NCI-H2196 treated with DMSO at 0.1 percent for 48 hours (cell line): ENCODE measurements around the gene NECTIN3.

ENCODE experiments used
- DNase-seq: peaks from one replicate; lab custom pipeline; 2025; ENCODE audit not compliant: unreplicated experiment; lab: John Stamatoyannopoulos, UW

The NECTIN3 gene

DNA sequence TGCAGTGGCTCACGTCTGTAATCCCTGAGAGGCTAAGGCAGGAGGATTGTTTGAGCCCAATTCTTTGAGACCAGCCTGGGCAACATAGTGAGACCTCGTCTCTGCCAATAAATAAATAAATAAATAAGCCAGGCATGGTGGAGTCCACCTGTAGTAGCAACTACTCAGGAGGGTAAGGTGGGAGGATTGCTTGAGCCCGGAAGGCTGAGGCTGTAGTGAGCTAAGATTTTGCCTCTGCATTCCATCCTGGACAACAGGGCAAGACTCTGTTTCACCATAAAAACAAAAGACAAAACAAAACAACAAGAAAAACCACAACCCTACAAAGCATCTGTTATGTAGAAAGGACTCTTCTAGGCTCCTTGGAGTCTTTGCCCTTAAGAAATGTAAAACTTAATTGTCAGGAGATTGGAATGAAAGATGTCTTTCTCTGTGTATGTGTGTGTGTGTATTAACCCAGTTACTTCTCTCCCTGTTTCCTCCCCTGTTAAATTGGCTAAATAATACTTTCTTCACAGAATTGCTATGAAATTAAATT, 9.5 kb downstream of the NECTIN3 start:
- DNase-seq = no peak

DNA sequence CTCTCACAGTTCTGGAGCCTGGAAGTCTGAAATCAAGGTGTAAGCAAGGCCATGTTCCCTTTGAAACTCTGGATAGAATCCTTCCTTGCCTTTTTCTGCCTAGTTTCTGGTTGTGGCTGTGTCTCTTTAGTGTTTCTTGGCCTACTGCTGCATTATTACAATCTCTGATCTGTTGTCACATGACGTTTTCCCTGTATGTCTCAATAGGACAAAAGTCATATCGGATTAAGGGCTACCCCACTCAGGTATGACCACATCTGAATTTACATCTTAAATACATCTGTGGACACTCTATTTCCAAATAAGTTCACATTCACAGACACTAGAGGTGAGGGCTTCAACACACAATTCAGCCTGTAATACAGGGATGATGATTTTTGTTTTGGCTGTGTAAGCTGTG, 13.3 kb downstream of the NECTIN3 start:
- DNase-seq = no peak

DNA sequence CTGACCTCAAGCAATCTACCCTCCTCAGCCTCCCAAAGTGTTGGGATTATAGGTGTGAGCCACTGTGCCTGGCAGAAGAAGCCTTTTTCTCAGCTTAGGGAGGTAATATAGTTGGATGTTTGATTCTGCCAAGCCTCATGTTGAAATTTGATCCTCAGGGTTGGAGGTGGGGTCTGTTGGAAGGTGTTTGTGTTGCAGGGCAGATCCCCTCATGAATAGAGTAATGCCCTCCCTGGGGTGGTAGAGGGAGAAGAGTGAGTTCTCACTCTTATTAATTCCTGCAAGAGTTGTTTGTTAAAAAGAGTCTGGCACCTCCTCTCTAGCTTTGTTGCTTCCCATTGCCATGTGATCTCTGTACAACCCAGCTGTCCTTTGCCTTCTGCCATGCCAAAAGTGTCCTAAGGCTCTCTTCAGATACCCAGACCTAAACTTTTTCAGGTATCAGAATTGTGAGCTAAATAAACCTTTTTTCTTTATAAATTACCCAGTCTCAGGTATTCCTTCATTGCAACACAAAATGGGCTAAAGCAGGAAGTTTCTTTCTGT, 16.4 kb downstream of the NECTIN3 start:
- DNase-seq = no peak

DNA sequence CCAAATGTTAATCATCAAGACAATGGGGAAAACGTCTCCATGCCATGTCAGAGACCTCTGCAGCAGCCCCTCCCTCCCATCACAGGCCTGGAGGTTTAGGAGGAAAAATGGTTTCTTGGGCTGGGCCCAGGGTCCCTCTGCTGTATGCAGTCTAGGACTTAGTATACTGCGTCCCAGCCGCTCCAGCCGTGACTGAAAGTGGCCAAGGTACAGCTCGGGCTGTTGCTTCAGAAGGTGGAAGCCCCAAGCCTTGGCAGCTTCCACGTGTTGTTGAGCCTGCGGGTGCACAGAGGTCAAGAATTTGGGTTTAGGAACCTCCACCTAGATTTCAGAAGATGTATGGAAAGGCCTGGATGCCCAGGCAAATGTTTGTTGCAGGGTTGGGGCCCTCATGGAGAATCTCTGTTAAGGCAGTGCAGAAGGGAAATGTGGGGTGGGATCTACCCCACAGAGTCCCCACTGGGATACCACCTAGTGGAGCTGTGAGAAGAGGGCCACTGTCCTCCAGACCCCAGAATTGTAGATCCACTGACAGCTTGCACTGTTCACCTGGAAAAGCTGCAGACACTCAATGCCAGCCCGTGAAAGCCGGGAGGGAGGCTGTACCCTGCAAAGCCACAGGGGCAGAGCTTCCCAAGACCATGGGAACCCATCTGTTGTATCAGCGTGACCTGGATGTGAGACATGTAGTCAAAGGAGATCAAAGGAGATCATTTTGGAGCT, 25.0 kb downstream of the NECTIN3 start:
- no peak for DNase-seq

GRCh38 chr3:111103807-111104206, 32.2 kb downstream of the NECTIN3 start:
- DNase-seq = no peak

DNA sequence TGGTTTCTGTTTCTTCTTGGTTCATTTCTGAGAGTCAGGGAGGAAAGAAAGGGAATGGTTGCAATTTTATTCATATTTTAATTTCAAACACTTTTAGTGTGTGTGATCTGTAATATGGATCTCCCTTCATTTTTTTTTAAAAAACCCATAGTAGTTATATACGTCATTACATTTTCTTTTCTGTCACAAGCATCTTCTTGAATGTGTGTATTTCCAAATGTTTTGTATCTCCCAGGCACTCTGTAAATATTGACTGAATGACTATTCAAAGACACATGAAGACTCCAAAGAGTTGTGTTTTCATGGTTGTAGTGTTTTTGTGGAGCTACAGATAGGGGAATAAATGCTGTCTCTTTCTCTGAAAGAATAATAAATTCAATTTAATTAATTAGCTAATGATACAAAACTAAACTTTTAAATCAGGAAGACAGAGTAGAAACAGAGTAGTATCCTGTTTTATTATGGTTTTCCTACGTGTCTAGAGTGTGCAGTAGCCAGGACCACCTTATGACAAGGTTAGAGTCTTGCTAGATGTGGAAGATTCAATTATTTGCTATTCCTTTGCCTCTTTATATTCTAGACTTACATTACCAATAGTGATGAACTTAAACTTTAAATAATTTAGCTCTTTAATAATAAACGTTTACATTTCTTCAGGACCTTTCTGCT, 35.5 kb downstream of the NECTIN3 start:
- DNase-seq = no peak

DNA sequence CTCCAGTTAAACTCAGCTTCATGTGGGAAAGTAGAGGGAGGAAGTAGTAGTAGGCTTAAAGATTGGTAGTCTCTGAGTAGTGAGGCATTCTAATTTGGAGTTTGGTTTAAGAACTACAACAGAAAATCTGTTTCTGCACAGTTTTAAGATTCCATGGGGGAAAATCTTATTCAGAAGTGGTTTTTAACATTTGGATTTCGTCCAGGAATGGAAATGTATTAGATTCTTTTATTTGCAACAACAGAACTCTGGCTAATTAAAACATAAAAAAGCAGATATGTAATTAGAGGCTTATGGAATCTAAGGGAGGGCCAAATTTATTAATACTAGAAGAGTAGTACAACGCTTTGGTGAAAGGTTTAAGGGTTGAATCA, 36.0 kb downstream of the NECTIN3 start:
- DNase-seq = no peak

- DNase-seq = no peak
Measured at GRCh38 chr3:111112913-111113312, 41.3 kb downstream of the NECTIN3 start.

DNA sequence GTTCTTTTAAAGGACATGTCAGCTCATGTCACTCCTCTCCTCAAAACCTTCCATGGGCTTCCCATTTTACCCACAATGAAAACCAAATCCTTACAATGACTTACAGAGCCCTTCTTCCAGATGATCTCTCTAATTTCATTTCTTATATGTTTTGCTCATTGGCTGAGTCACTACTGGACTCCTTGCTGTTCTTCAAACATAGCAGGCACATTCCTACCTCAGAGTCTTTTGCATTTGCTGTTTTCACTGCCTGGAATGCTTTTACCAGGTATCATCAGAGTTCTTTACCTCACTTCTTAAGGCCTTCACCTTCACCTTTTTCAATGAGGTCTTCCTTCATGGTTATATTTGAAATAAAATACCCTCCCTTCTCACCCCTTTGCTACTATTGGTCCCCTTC, 57.3 kb downstream of the NECTIN3 start:
- no peak for DNase-seq

DNA sequence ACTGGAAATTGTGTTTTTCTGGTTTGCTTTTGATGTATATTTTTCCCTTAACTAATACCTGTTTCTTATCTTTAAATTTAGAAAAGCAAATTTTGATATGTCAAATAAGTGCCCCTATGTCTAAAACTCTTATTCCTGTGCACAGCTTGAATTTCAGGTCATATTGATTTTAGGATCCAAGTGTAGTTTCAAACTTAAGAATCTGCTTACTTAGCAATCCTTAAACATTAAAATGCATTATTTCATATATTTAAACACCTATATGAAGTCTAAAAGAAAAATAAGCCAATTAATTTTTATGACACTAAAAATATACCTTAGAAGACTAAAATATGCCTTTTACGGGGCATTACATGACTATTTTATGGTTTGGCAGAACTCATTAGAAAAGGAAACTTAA, 59.2 kb downstream of the NECTIN3 start:
- no peak for DNase-seq

GRCh38 chr3:111134302-111134701, 62.7 kb downstream of the NECTIN3 start:
- no peak for DNase-seq

- DNase-seq = no peak
Measured at GRCh38 chr3:111151438-111151837, 79.8 kb downstream of the NECTIN3 start.

- DNase-seq = no peak
Measured at GRCh38 chr3:111152496-111152895, 80.9 kb downstream of the NECTIN3 start.

- DNase-seq = no peak
Measured at GRCh38 chr3:111156517-111156916, 84.9 kb downstream of the NECTIN3 start.

- no peak for DNase-seq
Measured at GRCh38 chr3:111159391-111159790, 87.8 kb downstream of the NECTIN3 start.

- no peak for DNase-seq
Measured at GRCh38 chr3:111164621-111165020, 93.0 kb downstream of the NECTIN3 start.

DNA sequence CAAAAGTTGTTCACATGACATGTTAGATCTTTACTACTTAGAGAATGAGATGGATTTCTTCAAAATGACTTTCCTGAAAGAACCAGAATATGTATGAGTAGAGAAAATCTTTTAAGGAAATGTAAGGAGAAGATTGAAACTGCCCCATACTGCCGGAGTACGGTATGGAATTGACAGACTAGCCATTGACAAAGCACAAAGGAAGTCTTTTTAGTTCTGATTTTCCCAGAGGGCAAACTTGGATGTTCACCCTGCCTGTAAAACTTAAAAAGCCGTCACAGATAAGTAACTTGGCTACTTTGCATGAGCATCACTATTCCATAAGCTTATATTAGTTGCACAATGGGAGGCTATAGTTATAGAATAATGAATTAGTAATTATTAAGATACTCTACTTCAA, 93.8 kb downstream of the NECTIN3 start:
- no peak for DNase-seq

DNA sequence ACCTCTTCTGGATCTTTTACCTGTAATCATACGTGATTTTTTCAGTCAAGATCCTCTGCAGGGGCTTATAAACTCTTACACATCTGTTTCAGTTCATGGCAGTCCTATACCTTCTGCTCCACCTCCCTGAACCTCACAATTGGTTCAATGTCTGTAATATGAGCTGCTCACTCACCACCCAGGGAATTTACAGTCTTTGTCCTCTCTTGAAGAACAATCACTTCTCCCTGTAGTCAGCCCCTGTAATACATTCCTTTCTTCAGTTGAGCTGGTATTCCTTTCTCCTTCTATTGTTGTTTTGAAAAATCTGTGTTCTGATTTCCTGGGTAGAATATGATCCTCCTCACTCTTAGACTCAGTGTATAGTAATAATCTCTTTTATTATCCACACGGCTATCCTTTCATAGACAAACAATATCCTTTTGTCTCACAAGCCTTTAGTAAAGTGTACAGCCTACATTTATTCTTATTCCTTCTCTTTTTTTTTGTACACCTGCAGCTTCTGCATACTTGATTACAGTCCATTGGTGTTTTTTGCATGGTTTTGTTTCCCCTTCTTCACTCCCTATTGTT, 101.8 kb downstream of the NECTIN3 start:
- DNase-seq = no peak

- DNase-seq = no peak
Measured at GRCh38 chr3:111173906-111174305, 102.3 kb downstream of the NECTIN3 start.

- DNase-seq = no peak
Measured at GRCh38 chr3:111190518-111190917, 118.9 kb downstream of the NECTIN3 start.

GRCh38 chr3:111193472-111193871, 121.9 kb downstream of the NECTIN3 start:
- DNase-seq = no peak

- DNase-seq = no peak
Measured at GRCh38 chr3:111194048-111194447, 122.4 kb downstream of the NECTIN3 start.
